ENCODE data around the gene PMIS2. TPM values are rescaled to one million over a fixed set of nuclear protein-coding genes. Genes with fewer than 3 reads are reported as not detected.

PMIS2 gene
- total RNA-seq (not detected), polyA plus RNA-seq (not detected)
- long read RNA-seq, donor 1 = 0 reads
- long read RNA-seq, donor 2 = 0 reads

DNA sequence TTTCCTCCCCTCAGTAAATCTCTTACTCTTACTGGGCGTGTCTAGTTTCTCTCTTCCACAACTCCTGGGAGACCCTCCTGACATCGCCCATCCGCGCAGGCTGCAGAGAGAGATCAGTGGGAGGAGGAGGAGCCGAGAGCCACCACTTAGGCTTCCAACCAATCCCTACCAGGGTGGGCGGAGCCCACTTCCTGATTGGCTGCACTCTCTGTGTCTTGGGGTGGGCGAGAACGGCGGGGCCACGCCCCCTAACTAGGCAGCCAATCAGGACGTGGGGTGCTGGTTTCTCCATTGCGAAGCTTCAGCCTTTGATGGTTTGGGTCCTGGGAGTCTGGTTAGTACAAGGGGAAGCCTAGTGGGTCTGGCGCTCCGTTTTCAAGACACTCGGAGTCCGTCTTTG lies at the start of gene PMIS2:
PMIS2 (plus strand) TSS at position 326 of the 400 bp plus-strand sequence. CDS start 87 bp downstream, outside the sequence.
- WGBS, 2 donors = 29 to 52% methylated on average over 16 of the region's 16 CpGs
- intact Hi-C loops (cut with DNase I) = no loop called here
- H3K27me3 ChIP-seq (ENCODE audit: control insufficient read depth in 1 of 2, insufficient read depth in 2 of 2, low read length in 1 of 2) = peaks cover 0 to 1% of the 10 kb centered on the region in 2 donors

GRCh38 chr19:35539314-35539713 lies 46.7 kb upstream of the PMIS2 start:
- intact Hi-C loops (cut with DNase I) = no loop called here
- no peaks in the 10 kb centered on the region for H3K36me3 ChIP-seq (ENCODE audit: control insufficient read depth in 1 of 2, insufficient read depth in 2 of 2, low read length in 1 of 2)
- no peaks in the 10 kb centered on the region for H3K4me1 ChIP-seq (ENCODE audit: control insufficient read depth in 1 of 2, insufficient read depth in 2 of 2, low read length in 2 of 2)
- H3K27ac ChIP-seq (ENCODE audit: low read depth in 1 of 2, low read length in 2 of 2) = no peak overlapping the region
- DNase-seq = no peak
- no peak overlapping the region for H3K4me3 ChIP-seq (ENCODE audit: low read length in 2 of 2)
- no peaks in the 10 kb centered on the region for H3K9me3 ChIP-seq (ENCODE audit: control insufficient read depth, low read length)
- no peak for ATAC-seq (ENCODE audit: low FRiP score)
- H3K27me3 ChIP-seq (ENCODE audit: control insufficient read depth in 1 of 2, insufficient read depth in 2 of 2, low read length in 1 of 2) = no peaks in the 10 kb centered on the region
- 71 to 74% methylated on average over 6 of the region's 6 CpGs for WGBS, 2 donors

More for the DNA sequence above, at the start of gene PMIS2:
- Histone ChIP-seq H3K4me3 (ENCODE audit: low read length in 2 of 2) (no peak within 1 kb of the TSS), H3K27ac (ENCODE audit: low read depth in 1 of 2, low read length in 2 of 2) (no peak within 1 kb of the TSS), H3K9me3 (ENCODE audit: control insufficient read depth, low read length) (no peaks in the 10 kb centered on the region), H3K4me1 (ENCODE audit: control insufficient read depth in 1 of 2, insufficient read depth in 2 of 2, low read length in 2 of 2) (no peaks in the 10 kb centered on the region), H3K36me3 (ENCODE audit: control insufficient read depth in 1 of 2, insufficient read depth in 2 of 2, low read length in 1 of 2) (no peaks in the 10 kb centered on the region)
- DNase-seq = peak in 1 of 2 donors; percentile 42
- no peak for ATAC-seq (ENCODE audit: low FRiP score)

GRCh38 chr19:35539850-35540249 lies 46.1 kb upstream of the PMIS2 start:
- H3K36me3 ChIP-seq (ENCODE audit: control insufficient read depth in 1 of 2, insufficient read depth in 2 of 2, low read length in 1 of 2) = no peaks in the 10 kb centered on the region
- H3K4me1 ChIP-seq (ENCODE audit: control insufficient read depth in 1 of 2, insufficient read depth in 2 of 2, low read length in 2 of 2) = no peaks in the 10 kb centered on the region
- no peak overlapping the region for H3K27ac ChIP-seq (ENCODE audit: low read depth in 1 of 2, low read length in 2 of 2)
- H3K27me3 ChIP-seq (ENCODE audit: control insufficient read depth in 1 of 2, insufficient read depth in 2 of 2, low read length in 1 of 2) = no peaks in the 10 kb centered on the region
- no peak overlapping the region for H3K4me3 ChIP-seq (ENCODE audit: low read length in 2 of 2)
- intact Hi-C loops (cut with DNase I) = no loop called here
- no peak for ATAC-seq (ENCODE audit: low FRiP score)
- DNase-seq = no peak
- no peaks in the 10 kb centered on the region for H3K9me3 ChIP-seq (ENCODE audit: control insufficient read depth, low read length)
- WGBS, 2 donors = 89 to 92% methylated on average over 12 of the region's 12 CpGs

GRCh38 chr19:35540356-35540927 lies 45.5 kb upstream of the PMIS2 start:
- Histone ChIP-seq H3K27me3 (ENCODE audit: control insufficient read depth in 1 of 2, insufficient read depth in 2 of 2, low read length in 1 of 2) (no peaks in the 10 kb centered on the region), H3K4me3 (ENCODE audit: low read length in 2 of 2) (no peak overlapping the region), H3K4me1 (ENCODE audit: control insufficient read depth in 1 of 2, insufficient read depth in 2 of 2, low read length in 2 of 2) (no peaks in the 10 kb centered on the region), H3K27ac (ENCODE audit: low read depth in 1 of 2, low read length in 2 of 2) (no peak overlapping the region), H3K9me3 (ENCODE audit: control insufficient read depth, low read length) (no peaks in the 10 kb centered on the region), H3K36me3 (ENCODE audit: control insufficient read depth in 1 of 2, insufficient read depth in 2 of 2, low read length in 1 of 2) (no peaks in the 10 kb centered on the region)
- WGBS, 2 donors = 82 to 84% methylated on average over 7 of the region's 7 CpGs
- intact Hi-C loops (cut with DNase I) = no loop called here
- no peak for DNase-seq
- no peak for ATAC-seq (ENCODE audit: low FRiP score)

DNA sequence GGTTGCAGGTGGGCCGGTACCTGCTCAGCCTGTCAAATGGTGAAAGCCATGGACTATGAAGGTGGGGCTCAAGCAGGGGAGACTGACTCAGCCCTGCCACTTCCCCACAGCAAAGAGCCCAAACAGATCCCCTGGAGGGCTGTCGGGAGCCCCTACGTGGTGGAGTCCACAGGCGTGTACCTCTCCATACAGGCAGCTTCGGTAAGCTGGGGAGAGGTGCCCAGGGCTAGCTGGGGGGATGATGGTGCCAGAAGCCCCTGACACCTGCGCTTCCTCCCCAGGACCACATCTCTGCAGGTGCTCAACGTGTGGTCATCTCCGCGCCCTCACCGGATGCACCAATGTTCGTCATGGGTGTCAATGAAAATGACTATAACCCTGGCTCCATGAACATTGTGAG lies 43.8 kb upstream of the PMIS2 start:
- intact Hi-C loops (cut with DNase I) = no loop called here
- Histone ChIP-seq H3K27me3 (ENCODE audit: control insufficient read depth in 1 of 2, insufficient read depth in 2 of 2, low read length in 1 of 2) (no peaks in the 10 kb centered on the region), H3K9me3 (ENCODE audit: control insufficient read depth, low read length) (no peaks in the 10 kb centered on the region), H3K4me3 (ENCODE audit: low read length in 2 of 2) (no peak overlapping the region), H3K4me1 (ENCODE audit: control insufficient read depth in 1 of 2, insufficient read depth in 2 of 2, low read length in 2 of 2) (no peaks in the 10 kb centered on the region), H3K27ac (ENCODE audit: low read depth in 1 of 2, low read length in 2 of 2) (no peak overlapping the region), H3K36me3 (ENCODE audit: control insufficient read depth in 1 of 2, insufficient read depth in 2 of 2, low read length in 1 of 2) (no peaks in the 10 kb centered on the region)
- DNase-seq (no peak), ATAC-seq (ENCODE audit: low FRiP score) (no peak)
- WGBS, 2 donors = 89 to 95% methylated on average over 11 of the region's 11 CpGs

DNA sequence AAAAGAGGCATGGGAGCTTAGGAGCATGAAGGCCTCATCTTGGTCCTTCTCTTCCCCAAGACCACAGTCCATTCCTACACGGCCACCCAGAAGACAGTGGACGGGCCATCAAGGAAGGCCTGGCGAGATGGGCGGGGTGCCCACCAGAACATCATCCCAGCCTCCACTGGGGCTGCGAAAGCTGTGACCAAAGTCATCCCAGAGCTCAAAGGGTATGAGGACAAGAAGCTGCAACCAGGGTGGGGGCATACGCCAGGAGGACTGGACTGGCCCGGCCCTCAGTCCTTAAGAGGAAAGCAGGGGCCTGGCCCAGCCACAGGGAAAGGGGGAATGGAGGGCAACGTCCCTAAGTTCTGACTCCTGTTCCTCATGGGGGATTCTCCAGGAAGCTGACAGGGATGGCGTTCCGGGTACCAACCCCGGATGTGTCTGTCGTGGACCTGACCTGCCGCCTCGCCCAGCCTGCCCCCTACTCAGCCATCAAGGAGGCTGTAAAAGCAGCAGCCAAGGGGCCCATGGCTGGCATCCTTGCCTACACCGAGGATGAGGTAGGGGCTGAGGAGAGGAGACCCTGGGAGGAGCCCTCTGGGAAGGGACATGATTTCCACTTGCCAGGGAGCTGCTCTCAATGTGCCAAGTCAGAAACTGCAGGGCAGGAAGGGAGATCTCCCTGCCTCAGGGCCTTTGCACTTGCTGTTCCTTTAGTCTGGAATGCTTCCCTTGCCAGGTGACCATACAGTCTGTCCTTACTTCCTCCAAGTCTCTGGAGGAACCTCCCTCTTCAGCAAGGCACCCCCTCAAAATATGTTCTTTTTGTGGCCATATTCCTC lies 42.5 kb upstream of the PMIS2 start:
- Histone ChIP-seq H3K4me3 (ENCODE audit: low read length in 2 of 2) (no peak overlapping the region), H3K27ac (ENCODE audit: low read depth in 1 of 2, low read length in 2 of 2) (no peak overlapping the region), H3K9me3 (ENCODE audit: control insufficient read depth, low read length) (no peaks in the 10 kb centered on the region), H3K27me3 (ENCODE audit: control insufficient read depth in 1 of 2, insufficient read depth in 2 of 2, low read length in 1 of 2) (no peaks in the 10 kb centered on the region), H3K36me3 (ENCODE audit: control insufficient read depth in 1 of 2, insufficient read depth in 2 of 2, low read length in 1 of 2) (no peaks in the 10 kb centered on the region), H3K4me1 (ENCODE audit: control insufficient read depth in 1 of 2, insufficient read depth in 2 of 2, low read length in 2 of 2) (no peaks in the 10 kb centered on the region)
- DNase-seq (no peak), ATAC-seq (ENCODE audit: low FRiP score) (no peak)
- 94 to 95% methylated on average over 15 of the region's 15 CpGs for WGBS, 2 donors
- intact Hi-C loops (cut with DNase I) = no loop called here

GRCh38 chr19:35544110-35544802 lies 41.7 kb upstream of the PMIS2 start:
- Histone ChIP-seq H3K27ac (ENCODE audit: low read depth in 1 of 2, low read length in 2 of 2) (no peak overlapping the region), H3K27me3 (ENCODE audit: control insufficient read depth in 1 of 2, insufficient read depth in 2 of 2, low read length in 1 of 2) (no peaks in the 10 kb centered on the region), H3K9me3 (ENCODE audit: control insufficient read depth, low read length) (no peaks in the 10 kb centered on the region), H3K4me1 (ENCODE audit: control insufficient read depth in 1 of 2, insufficient read depth in 2 of 2, low read length in 2 of 2) (no peaks in the 10 kb centered on the region), H3K36me3 (ENCODE audit: control insufficient read depth in 1 of 2, insufficient read depth in 2 of 2, low read length in 1 of 2) (no peaks in the 10 kb centered on the region), H3K4me3 (ENCODE audit: low read length in 2 of 2) (no peak overlapping the region)
- WGBS, 2 donors = 75 to 78% methylated on average over 3 of the region's 3 CpGs
- intact Hi-C loops (cut with DNase I) = no loop called here
- ATAC-seq (ENCODE audit: low FRiP score) (no peak), DNase-seq (no peak)

DNA sequence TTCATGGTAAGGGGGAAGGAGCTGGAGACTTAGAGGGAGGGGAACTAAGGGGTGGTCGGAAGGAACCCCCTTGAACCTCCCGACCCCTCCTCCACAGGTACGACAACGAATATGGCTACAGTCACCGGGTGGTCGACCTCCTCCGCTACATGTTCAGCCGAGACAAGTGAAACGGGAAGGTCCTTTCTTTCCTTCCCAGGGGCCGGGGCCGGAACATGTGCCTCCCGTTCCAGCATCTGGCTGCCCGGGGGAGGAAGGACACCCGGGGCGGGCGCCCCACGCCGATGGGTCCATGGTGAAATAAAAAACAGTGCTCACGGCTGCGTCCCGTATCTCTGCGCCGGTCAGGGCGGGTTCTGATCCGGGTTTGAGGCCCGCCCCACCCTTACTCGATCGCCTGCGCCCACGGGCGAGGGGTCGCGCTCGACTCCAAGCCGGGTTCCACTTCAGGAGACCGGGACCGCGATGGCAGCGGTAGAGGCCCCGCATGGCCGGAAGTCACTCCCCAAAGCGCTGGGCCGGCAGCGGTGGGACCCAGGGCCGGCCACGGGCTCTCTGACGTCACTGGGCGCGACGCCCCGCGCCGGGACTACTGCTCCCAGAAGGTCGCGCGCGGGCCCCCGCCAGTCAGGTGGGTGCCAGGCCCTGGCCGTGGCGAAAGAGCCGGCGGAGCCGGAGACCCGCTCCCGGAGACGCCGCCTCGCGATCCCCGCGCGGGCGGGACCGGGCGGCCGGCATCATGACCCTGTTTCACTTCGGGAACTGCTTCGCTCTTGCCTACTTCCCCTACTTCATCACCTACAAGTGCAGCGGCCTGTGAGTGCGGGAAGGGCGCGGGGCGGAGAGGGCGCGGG lies 40.7 kb upstream of the PMIS2 start, which contains the start of gene TMEM147:
TMEM147 (plus strand) TSS at position 626 of the 854 bp plus-strand sequence; CDS start at position 740, 114 bp downstream.
- H3K4me1 ChIP-seq (ENCODE audit: control insufficient read depth in 1 of 2, insufficient read depth in 2 of 2, low read length in 2 of 2) = no peaks in the 10 kb centered on the region
- peak within 1 kb of the TSS; percentile 62 to 80 for H3K4me3 ChIP-seq (ENCODE audit: low read length in 2 of 2)
- WGBS, 2 donors = 1% methylated on average over 81 to 85 of the region's 85 CpGs
- intact Hi-C loops (cut with DNase I) = loop anchor here (5.0 kb wide), 3 partner anchors 67 to 172 kb away; partner anchors contain the start of genes HAUS5 (in 2 of the 2) and KMT2B (in 1 of the 2)
- H3K9me3 ChIP-seq (ENCODE audit: control insufficient read depth, low read length) = no peaks in the 10 kb centered on the region
- H3K36me3 ChIP-seq (ENCODE audit: control insufficient read depth in 1 of 2, insufficient read depth in 2 of 2, low read length in 1 of 2) = no peaks in the 10 kb centered on the region
- DNase-seq (peak; percentile 96 to 99), ATAC-seq (ENCODE audit: low FRiP score) (peak; percentile 96)
- H3K27me3 ChIP-seq (ENCODE audit: control insufficient read depth in 1 of 2, insufficient read depth in 2 of 2, low read length in 1 of 2) = no peaks in the 10 kb centered on the region
- no peak within 1 kb of the TSS for H3K27ac ChIP-seq (ENCODE audit: low read depth in 1 of 2, low read length in 2 of 2)

All from aorta (tissue), 5 donors.